NCI-H524 (cell line): ENCODE results near the gene RNF213.

Experiments
- DNase-seq, 2 experiments: peaks; one replicate each; lab custom pipeline; 2025; lab: John Stamatoyannopoulos, UW

The RNF213 gene

DNA sequence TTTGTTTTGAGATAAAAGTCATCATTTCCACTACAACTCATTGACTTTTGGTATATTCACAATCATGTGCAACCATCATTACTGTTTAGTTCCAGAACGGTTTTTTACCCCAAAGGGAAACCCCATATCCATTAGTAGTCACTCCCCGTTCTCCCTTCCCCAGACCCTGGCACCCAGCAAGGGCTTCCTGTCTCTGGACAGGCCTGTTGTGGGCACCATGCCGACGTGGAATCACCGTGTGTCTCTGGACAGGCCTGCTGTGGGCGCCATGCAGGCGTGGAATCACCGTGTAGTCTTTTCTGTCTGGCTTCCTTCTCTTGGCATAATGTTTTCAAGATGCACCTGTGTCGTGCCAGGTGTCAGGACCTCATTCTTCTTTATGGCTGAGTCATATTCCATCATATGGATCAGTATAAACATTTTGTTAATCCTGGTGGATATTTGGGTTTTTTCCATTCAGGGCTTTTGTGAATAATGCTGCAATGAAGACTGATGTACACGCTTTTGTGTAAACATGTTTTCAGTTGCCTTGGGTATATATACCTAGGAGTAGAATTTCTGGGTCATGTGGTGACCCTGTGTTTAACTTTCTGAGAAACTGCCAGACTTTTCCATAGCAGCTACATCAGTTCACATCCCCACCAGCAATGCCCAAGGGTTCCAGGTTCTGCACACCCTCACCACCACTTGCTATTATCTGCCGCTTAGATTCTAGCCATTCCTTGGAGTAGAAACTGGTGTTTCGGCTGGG is 173.4 kb downstream of the RNF213 start:
- no peak for DNase-seq

DNA sequence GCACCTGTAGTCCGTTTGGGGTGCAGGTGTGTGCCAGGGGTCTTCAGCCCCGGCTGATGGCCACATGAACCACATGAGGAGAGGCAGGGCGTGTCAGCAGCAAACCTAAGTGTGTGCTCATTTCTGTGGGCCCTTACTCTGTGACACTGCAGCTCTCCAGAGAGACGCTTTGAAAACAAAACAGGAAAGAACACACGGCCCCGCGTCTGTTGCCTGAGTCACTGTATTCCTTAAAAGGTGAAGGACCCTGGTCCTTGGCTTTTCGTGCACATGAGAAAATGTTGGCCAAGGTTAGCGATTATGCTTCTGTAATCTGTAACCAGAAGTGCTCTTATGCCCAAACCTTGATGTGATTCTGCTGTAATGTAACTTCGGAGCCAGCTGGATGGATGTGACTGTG is 176.9 kb downstream of the RNF213 start:
- DNase-seq: no peak

DNA sequence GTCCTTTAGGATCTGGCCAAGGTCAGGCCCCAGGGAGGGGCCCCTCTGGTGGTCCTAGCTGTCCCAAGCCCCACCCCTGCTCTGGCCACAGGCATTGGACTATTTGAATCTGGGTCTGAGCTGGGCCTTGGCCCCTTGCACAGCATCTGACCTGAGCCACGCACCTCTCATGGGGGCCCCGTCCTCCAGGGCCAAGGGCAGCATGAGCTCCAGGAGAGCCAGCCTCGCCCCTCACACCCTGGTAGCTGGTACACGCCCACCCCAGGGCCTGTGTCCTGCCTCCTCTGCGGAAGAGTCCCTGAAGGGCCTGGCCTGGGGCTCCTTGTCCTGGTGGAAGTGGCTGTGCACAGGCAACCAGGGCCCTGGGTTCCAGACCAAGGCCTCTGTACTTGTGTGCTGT is 178.2 kb downstream of the RNF213 start:
- no peak for DNase-seq

DNA sequence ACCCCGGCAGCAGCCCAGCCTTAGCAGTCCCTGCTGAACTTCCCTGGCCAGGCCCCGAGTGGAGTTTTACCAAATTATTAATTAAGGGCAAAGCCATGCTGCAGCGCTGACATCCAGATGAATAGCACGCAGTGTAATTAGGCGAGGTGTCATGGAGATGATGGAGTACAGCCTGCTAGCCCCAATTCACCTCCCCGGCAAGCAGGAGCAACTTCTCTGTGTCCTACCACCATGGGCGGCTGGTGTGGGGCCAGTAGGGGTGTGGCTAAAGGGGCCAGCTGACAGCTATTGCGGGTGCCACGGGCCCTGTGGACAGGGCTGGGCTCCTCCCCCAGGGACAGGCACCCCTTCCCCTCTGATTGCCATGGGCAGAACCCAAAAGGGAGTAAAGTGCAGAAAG is 178.8 kb downstream of the RNF213 start:
- DNase-seq: no peak

DNA sequence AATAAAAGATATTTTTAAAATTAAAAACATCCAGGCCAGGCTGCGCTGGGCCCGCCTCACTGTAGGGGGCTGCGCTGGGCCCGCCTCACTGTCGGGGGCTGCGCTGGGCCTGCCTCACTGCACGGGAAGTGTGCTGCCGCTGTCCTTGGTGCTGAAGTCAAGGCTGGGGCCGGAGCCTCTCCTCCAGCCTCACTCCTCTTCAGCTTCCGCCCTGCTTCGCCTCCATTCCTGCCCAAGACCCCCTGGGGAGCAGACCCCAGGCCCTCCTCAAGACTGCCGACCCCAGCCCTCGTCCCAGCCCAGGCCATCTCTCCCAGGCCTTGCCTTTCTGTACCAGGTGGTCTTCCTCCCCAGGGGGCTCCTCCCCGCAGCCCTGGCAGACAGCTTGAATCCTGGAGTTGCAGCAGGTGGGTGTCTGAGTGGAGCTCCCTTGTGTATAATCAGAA is 180.5 kb downstream of the RNF213 start:
- DNase-seq: peak; percentile 94 to 97

DNA sequence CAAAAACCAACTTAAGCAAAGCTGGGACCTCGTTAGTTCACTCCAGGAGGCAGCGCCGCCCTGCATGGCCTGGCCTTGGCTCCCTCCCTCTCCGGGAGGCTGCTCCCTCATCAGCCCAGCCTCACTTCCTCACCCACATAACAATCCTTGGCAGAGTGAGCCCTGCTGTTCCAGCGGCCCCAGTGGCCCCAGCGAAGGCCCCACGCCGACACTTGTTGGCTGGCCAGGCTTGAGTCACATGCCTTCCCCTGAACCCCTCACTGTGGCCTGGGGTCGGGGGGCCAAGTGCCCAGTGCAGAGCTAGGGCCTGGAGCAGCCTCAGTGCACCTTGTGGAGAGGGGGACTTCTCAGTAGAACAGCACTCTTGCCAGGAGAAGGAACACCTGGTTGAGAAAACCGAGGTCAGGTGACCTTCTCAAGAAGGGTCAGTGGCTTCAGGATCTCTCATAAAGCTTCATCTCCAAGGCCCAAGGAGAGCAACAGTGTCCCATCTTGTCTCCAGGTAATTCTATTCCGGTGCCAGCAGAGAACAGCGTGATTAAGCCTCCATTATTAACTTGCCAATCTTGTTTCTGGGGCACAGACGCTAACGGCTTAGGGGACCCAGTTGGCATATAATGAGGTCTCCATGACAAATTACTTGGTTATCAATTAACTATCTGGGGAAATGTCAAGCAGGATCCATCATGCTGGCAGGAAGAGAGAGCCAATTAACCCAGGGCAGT is 181.1 kb downstream of the RNF213 start:
- no peak for DNase-seq

DNA sequence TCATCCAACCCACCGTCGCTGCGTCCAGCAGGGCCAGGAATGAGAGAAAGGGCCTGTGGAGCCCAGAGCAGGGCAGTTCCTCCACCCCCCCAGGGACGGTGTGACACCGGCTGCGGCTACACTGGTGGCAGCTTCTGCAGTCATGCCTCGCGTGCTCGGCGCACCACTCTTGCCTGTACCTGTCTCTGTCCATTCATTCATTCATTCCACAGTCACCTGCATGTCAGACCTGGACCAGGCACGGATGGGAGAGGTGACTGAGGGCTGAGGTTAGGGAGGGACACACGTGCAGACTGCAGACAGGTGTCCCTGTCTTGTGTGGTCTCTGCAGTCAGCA is 181.6 kb downstream of the RNF213 start:
- no peak for DNase-seq

DNA sequence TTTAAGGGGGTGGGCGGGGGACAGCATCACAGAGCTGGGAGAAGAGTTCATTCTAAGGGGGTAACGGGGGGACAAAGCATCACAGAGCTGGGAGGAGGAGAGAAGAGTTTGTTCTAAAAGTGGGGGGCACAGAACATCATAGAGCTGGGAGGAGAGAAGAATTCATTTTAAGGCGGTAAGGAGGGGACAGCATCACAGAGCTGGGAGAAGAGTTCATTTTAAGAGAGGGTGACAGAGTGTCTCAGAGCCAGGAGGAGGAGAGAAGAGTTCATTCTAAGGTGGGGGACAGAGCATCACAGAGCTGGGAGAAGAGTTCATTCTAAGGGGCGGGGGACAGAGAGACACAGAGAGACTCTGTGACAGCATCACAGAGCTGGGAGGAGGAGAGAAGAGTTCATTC is 182.1 kb downstream of the RNF213 start:
- DNase-seq: no peak

DNA sequence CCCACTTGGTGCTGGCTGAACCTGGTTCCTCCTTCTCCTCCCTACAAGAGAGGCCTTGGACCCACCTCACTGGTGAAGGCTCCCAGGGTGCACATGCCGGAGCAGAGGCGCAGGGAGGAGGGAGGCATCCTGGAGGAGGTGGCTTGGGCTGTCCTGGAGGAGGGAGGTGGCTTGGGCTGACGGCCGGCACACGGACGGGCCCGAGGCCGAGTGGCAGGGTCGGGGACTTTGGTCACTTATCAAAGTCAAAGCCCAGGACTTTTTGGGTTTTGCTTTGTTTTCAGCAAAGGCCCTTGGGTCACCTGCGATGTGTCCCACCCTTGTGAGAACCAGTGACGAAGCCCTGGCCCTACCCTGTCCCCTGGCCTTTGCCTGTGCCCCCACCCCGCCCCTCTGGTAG is 182.8 kb downstream of the RNF213 start:
- DNase-seq: no peak

DNA sequence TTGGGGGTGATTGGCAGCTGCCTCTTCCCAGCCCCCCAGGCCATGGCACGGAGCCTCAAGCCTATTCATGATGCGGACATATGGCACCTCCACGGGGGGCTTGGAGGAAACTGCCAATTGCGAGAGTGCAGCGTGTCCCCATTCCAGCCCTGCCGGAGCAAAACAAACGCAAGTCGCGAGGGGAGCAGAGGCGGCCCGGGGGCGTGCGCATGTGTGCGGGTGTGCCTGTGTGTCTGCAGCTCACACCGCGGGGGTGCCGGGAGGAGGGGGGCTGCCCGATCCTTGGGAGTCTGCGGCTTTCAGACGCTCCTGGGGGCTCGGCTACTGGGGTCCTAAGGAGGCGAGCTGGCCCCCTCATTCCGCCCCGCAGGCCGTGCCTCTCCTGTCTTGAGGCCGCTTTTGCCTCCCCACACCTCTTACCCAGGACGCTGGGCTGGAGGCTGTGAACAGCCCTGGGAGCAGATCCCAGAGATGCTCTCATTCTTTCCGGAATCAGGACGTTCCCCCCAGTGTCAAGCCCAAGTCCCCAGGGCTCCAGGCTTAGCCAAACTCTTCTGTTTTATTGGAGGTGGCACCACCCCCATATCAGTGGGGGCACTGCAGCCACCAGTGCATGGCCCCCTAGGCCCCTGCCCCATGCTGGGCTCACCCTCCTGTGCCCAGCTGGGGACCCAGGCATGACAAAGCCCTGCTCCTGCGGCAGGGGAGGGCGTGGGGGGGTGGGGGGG is 183.4 kb downstream of the RNF213 start:
- peak; percentile 98 for DNase-seq

DNA sequence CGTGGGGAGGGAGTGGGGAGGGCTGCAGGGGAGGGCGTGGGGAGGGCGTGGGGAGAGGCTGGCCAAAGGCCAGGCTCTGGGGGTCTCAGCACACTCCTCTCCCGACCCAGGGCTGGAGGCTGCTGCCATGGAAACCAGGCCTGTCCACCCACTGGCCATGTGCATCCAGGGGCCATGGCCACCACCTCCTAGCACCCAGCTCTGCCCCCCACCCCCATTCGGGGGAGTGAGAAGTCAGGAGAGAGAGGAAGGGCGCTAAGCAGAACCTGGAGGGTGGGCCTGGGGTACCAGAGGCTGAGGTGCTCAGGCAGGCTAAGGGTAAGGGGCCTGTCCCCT is 184.0 kb downstream of the RNF213 start:
- peak in 1 of 2 experiments; percentile 60 for DNase-seq

DNA sequence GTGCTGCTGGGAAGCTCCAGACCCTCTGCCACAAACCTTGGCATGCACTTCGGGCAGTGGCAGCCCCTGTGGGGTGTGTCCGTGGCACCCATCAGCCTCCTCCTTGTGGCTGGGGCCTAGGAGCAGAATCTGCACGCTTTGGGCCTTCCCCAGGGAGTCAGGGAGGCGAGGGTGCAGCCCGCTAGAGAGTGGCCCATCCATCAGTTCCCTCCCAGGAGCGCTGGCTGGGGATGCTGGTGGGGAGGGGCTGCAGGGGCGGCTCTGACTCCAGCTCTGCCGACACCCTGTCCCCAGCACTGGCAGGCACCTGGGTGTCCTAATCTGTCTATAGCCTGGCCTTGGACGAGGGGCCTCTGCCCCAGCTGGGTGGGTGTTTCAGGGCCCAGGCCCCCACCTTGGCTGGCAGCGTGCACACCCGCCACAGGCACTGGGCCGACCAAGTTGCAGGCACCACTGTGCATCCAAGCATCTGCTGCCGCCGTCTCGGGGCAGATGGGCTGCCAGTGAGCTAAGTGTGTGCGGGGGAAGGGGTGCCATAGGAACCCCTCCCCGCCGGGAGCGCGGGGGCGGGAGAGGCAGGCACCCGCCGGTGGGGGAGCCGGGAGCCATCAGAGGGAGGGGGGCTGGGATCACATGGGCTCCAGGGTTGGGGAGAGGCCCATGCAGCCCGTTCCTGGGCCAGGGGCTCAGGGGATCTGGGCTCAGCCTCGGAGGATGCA is 184.5 kb downstream of the RNF213 start:
- DNase-seq: peak; percentile 92 to 98

DNA sequence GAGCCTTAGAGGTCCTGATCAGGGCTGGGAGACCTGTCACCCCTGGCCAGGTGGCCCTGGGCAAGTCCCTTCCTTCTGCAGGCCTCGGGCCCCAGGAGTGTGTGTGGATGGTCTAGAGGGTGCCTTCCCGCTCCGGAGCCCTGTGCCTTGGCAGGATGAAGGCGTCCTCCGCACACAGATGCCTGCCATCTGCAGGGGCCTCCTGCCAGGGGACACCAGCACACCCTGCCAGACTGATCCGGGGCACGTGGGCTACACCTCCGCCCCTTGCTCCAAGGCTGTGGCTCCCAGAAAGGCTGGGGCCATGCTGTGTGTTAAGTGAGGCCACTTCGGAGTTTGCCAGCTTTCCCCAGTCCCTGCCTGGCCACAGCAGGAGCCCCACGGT is 185.1 kb downstream of the RNF213 start:
- DNase-seq: peak; percentile 94 to 98

DNA sequence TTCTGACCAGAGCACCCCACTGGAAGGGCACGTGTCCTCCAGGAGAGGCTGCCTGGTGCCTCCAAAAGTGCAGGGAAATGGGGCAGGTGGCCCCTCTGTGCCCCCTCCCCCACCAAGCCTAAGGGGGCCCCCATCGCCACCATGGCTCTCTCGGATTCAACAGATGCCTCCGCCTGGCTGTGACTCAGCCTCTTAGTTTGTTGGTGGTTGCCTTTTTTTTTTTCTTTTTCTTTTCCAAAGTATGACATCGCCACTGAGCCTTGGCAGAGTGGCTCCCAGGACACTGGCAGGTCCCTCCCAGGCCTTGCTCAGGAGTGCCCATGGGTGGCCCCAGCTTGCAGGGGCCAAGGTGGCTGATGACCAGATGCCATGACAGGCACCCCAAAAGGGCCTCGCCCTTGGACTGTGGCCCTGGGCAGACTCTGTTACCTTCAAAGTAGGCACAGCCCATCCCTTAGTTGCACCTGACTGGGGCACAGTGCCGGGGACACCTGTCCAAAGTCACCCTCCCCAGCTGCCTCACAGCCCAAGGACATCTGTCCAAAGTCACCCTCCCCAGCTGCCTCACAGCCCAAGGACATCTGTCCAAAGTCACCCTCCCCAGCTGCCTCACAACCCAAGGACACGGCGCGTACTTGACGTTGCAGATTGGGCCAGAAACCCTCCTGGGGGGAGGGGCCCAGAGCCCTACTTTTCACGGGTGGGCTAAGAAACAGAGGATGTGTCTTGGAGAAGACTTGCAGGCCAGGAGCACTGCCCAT is 186.2 kb downstream of the RNF213 start:
- peak; percentile 73 to 91 for DNase-seq

DNA sequence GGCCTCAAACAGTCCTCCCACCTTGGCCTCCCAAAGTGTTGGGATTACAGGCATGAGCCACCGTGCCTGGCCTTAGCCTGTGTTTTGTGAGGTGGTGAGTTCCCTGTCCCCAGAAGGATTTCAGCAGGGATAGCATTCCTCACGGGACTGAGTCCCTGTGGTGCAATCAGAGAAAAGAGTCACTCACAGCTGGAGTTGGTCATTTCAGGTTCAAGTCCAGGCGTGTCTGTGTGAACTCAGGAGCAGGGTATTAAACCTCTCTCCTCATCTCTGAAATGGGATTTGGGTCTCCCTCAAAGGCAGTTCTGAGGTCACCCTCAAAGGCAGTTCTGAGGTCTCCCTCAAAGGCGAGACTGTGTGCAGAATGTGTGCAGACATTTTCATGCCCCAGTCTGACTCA is 187.1 kb downstream of the RNF213 start:
- DNase-seq: no peak
